Lower leg skin (tissue), 3 donors: ENCODE measurements around the gene NOCT.

Experiments used
- POLR2A ChIP-seq, 2 donors: fragments of 450-650 bp; IDR thresholded peaks; one replicate each; pipeline ENCODE4 v1.6.1; 2016 to 2017; ENCODE audit warnings: antibody characterized with exemption in 2 of 2, mild to moderate bottlenecking in 1 of 2, moderate library complexity in 1 of 2
- TF ChIP-seq, protein P1 (sequence below), 3 donors: fragments of 450-650 bp; IDR thresholded peaks; one replicate each; pipeline ENCODE4 v1.5.1; 2016; ENCODE audit warnings: antibody characterized with exemption in 3 of 3, mild to moderate bottlenecking in 3 of 3, moderate library complexity in 2 of 3

DNA sequence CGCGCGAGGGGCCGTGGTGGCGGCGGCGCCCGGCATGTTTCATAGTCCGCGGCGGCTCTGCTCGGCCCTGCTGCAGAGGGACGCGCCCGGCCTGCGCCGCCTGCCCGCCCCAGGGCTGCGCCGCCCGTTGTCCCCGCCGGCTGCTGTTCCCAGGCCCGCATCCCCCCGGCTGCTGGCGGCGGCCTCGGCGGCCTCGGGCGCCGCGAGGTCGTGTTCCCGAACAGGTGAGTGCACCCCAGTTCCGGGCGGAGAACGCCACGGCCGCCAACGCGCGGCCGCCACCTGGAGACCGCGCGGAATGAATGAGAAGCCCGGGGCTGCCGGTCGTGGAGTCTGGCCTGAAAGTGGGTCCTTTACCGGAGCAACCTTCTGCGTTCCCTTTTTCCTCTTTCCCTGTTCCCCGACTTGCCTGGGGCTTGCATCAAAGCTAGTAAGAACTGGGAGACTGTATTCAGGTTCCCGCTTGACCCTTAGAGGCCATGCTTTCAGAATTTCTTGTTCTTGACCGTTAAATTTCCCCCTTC, 429 bp downstream of the NOCT start:
- TF ChIP-seq, protein P1, sequence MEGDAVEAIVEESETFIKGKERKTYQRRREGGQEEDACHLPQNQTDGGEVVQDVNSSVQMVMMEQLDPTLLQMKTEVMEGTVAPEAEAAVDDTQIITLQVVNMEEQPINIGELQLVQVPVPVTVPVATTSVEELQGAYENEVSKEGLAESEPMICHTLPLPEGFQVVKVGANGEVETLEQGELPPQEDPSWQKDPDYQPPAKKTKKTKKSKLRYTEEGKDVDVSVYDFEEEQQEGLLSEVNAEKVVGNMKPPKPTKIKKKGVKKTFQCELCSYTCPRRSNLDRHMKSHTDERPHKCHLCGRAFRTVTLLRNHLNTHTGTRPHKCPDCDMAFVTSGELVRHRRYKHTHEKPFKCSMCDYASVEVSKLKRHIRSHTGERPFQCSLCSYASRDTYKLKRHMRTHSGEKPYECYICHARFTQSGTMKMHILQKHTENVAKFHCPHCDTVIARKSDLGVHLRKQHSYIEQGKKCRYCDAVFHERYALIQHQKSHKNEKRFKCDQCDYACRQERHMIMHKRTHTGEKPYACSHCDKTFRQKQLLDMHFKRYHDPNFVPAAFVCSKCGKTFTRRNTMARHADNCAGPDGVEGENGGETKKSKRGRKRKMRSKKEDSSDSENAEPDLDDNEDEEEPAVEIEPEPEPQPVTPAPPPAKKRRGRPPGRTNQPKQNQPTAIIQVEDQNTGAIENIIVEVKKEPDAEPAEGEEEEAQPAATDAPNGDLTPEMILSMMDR (IDR thresholded peaks at IDR 0.05) = no peak
- no peak for TF ChIP-seq POLR2A (IDR thresholded peaks at IDR 0.05)
